K562 (cell line): Measurements from ENCODE around the gene MPZL1. TPM values are rescaled to one million over a fixed set of nuclear protein-coding genes. Genes with fewer than 3 reads are reported as not detected.

Experiments used
- ATAC-seq: fragments of 200-7000 bp; cut with Tn5 transposase; 3 replicates; pipeline ENCODE4 v1.9.1; 2020; ENCODE audit warnings: moderate library complexity
- BruUV-seq: library from RNA; stranded (reverse); fragments of 400-500 nt; replicated peaks from 2 replicates; lab custom pipeline; 2021; lab: Mats Ljungman, UMichigan
- CTCF ChIA-PET: fragments of 300-600 bp; formaldehyde crosslinking; extraction: SDS; loops from one replicate; lab custom pipeline; 2021; ENCODE audit warnings: low intra/inter-chr PET ratio; lab: Yijun Ruan, JAX
- POLR2A ChIA-PET: fragments of 300-600, 350-650 bp; sonication (Branson Sonifier 250); formaldehyde crosslinking; extraction: SDS; loops from one replicate; lab custom pipeline; 2021; ENCODE audit warnings: antibody characterized with exemption, inconsistent platforms; lab: Yijun Ruan, JAX
- DNase-seq, 4 experiments: peaks; one replicate each; pipeline versions ENCODE4 v3.0.0 to v3.0.0-alpha.2; 2011 to 2018; ENCODE audit warnings: low spot score in 3 of 4, mixed read lengths in 3 of 4; ENCODE audit errors: extremely low read depth in 1 of 4
- FAIRE-seq: peaks from 2 replicates; lab custom pipeline; 2011; peaks lifted over from hg19 to GRCh38; lab: Jason Lieb, UNC
- H2AFZ ChIP-seq: 2 replicates; pipeline ENCODE4 v1.6.0; 2011; ENCODE audit warnings: low read depth, low read length, control low read depth, inconsistent platforms
- H3K27ac ChIP-seq: fragments of 200-600 bp; 3 replicates; pipeline ENCODE4 v1.8.0; 2011; ENCODE audit warnings: low read depth, mild to moderate bottlenecking, control low read depth, inconsistent platforms, low read length, moderate library complexity, mixed read lengths; ENCODE audit errors: extremely low read depth
- H3K27me3 ChIP-seq, 2 experiments: fragments of 300-600 bp in 1 of 2; 2 replicates in 1 of 2; 3 replicates in 1 of 2; pipeline versions ENCODE4 v1.6.0 to v1.8.0; 2011; ENCODE audit warnings: inconsistent platforms in 2 of 2, low read length in 2 of 2, mild to moderate bottlenecking in 1 of 2, mixed read lengths in 1 of 2, moderate library complexity in 1 of 2; ENCODE audit not compliant: control insufficient read depth in 2 of 2, insufficient read depth in 2 of 2
- H3K36me3 ChIP-seq: fragments of 300-600 bp; 3 replicates; pipeline ENCODE4 v1.8.0; 2011; ENCODE audit warnings: mild to moderate bottlenecking, low read length, inconsistent platforms; ENCODE audit not compliant: control insufficient read depth, insufficient read depth
- H3K4me1 ChIP-seq, 2 experiments: fragments of 200-600 bp in 1 of 2; replicated peaks in 1 of 2; 2 replicates in 1 of 2; 3 replicates in 1 of 2; pipeline versions ENCODE4 v1.5.1 to v1.8.0; 2011; ENCODE audit warnings: inconsistent platforms in 2 of 2, low read length in 2 of 2, mild to moderate bottlenecking in 1 of 2, mixed read lengths in 1 of 2, moderate library complexity in 1 of 2; ENCODE audit not compliant: control insufficient read depth in 2 of 2, insufficient read depth in 2 of 2
- H3K4me2 ChIP-seq: 2 replicates; pipeline ENCODE4 v1.6.1; 2011; ENCODE audit warnings: low read length, control low read depth, inconsistent platforms, mixed read lengths; ENCODE audit not compliant: insufficient read depth
- H3K4me3 ChIP-seq: fragments of 200-600 bp; sonication (generic), shearing (Covaris generic); 2 replicates; pipeline ENCODE4 v1.5.1; 2016; ENCODE audit warnings: control low read depth, inconsistent platforms
- H3K79me2 ChIP-seq: fragments of 200-600 bp; 3 replicates; pipeline ENCODE4 v1.8.0; 2011; ENCODE audit warnings: low read length, inconsistent platforms; ENCODE audit not compliant: control insufficient read depth, insufficient read depth
- H3K9ac ChIP-seq, 2 experiments: 2 replicates each; pipeline versions ENCODE4 v1.6.0 to v1.6.1; 2011; ENCODE audit warnings: low read depth in 2 of 2, low read length in 2 of 2, control low read depth in 1 of 2, inconsistent platforms in 1 of 2, mild to moderate bottlenecking in 1 of 2, mixed read lengths in 1 of 2; ENCODE audit not compliant: insufficient read depth in 1 of 2
- H3K9me1 ChIP-seq: one replicate; pipeline ENCODE4 v1.6.0; 2011; ENCODE audit warnings: inconsistent platforms, mild to moderate bottlenecking, low read length, moderate library complexity; ENCODE audit not compliant: control insufficient read depth, insufficient read depth
- H3K9me3 ChIP-seq: replicated peaks from 2 replicates; pipeline ENCODE4 v1.5.1; 2011; ENCODE audit warnings: low read depth, low read length, inconsistent platforms; ENCODE audit not compliant: control insufficient read depth, insufficient read depth
- H4K20me1 ChIP-seq: replicated peaks from 2 replicates; pipeline ENCODE4 v1.6.1; 2011; ENCODE audit warnings: low read length, inconsistent platforms, mixed read lengths; ENCODE audit not compliant: control insufficient read depth, insufficient read depth
- DIDO1 ChIP-seq: fragments of 450-650 bp; IDR thresholded peaks from 2 replicates; pipeline ENCODE4 v1.6.1; 2016; ENCODE audit warnings: low read depth, missing biosample characterization, missing genetic modification characterization
- DPF2 ChIP-seq: fragments of 450-650 bp; IDR thresholded peaks from 2 replicates; pipeline ENCODE4 v1.6.1; 2016
- GATAD2A ChIP-seq: fragments of 450-650 bp; IDR thresholded peaks from 2 replicates; pipeline ENCODE4 v1.6.1; 2017
- HDGF ChIP-seq: fragments of 450-650 bp; IDR thresholded peaks from 2 replicates; pipeline ENCODE4 v1.6.1; 2016
- MTA2 ChIP-seq: fragments of 450-650 bp; IDR thresholded peaks from 2 replicates; pipeline ENCODE4 v1.6.1; 2016; ENCODE audit warnings: low read depth
- NCOA6 ChIP-seq: fragments of 450-650 bp; IDR thresholded peaks from 2 replicates; pipeline ENCODE4 v1.6.1; 2017; ENCODE audit warnings: mild to moderate bottlenecking
- NONO ChIP-seq, 2 experiments: fragments of 200-400 bp in 1 of 2; fragments of 450-650 bp in 1 of 2; formaldehyde crosslinking in 1 of 2; IDR thresholded peaks; 2 replicates each; pipeline ENCODE4 v1.6.1; 2017; ENCODE audit warnings: low read depth in 2 of 2, mild to moderate bottlenecking in 2 of 2, moderate library complexity in 2 of 2, low read length in 1 of 2
- NRF1 ChIP-seq, 2 experiments: fragments of 450-650 bp; IDR thresholded peaks in 1 of 2; conservative IDR thresholded peaks in 1 of 2; 2 replicates each; pipeline ENCODE4 v1.6.1; 2014; ENCODE audit warnings: mild to moderate bottlenecking in 2 of 2
- POLR2G ChIP-seq: fragments of 200-400 bp; formaldehyde crosslinking; IDR thresholded peaks from 2 replicates; pipeline ENCODE4 v1.6.1; 2017; ENCODE audit warnings: low read depth, mild to moderate bottlenecking, antibody characterized with exemption, low read length, moderate library complexity
- RB1 ChIP-seq: fragments of 450-650 bp; IDR thresholded peaks from 2 replicates; pipeline ENCODE4 v1.6.1; 2017; ENCODE audit warnings: low read depth, mild to moderate bottlenecking
- RBBP5 ChIP-seq: fragments of 200-600 bp; sonication (generic); IDR thresholded peaks from 2 replicates; pipeline ENCODE4 v1.6.1; 2012; ENCODE audit warnings: borderline replicate concordance, mild to moderate bottlenecking, low read length, control low read depth, inconsistent platforms; ENCODE audit not compliant: insufficient read depth, poor library complexity, severe bottlenecking
- TAF1 ChIP-seq: IDR thresholded peaks from 2 replicates; pipeline ENCODE4 v1.6.1; 2011; ENCODE audit warnings: mild to moderate bottlenecking, low read length, moderate library complexity; ENCODE audit not compliant: insufficient read depth, control insufficient read depth, severe bottlenecking; ENCODE audit errors: extremely low read depth
- ZNF583 ChIP-seq: fragments of 250-450 bp; sonication (Bioruptor Pico); IDR thresholded peaks from 2 replicates; pipeline ENCODE4 v1.4.0; 2020
- ZNF785 ChIP-seq: fragments of 250-450 bp; sonication (Bioruptor Pico); IDR thresholded peaks from 2 replicates; pipeline ENCODE4 v1.4.0; 2020; ENCODE audit warnings: mild to moderate bottlenecking
- WGBS: fragments of 100-300 bp; shearing (Covaris generic); methylation state at CpG from one replicate; pipeline ENCODE4 v1.1.6; 2016; ENCODE audit warnings: low coverage, mixed read lengths; ENCODE audit not compliant: insufficient coverage; ENCODE audit errors: missing lambda C conversion rate; 5-methylcytosine and 5-hydroxymethylcytosine counted together
- in situ Hi-C: fragments of 300-500 bp; cut with MboI; formaldehyde crosslinking; loops from 4 replicates; pipeline ENCODE4 v1.15.0; 2018; ENCODE audit warnings: inconsistent platforms, mixed read lengths
- intact Hi-C: fragments of 100-400 bp; cut with micrococcal nuclease; formaldehyde crosslinking; loops from 2 replicates; pipeline ENCODE4 v1.14.2; 2022
- polyA plus RNA-seq, 8 experiments: library from polyadenylated mRNA; depleted of rRNA in 4 of 8; stranded (reverse) in 5 of 8; unstranded in 3 of 8; fragments of >200 nt; fragmentation: Nextera tagmentation in 2 of 8; fragmentation: Illumina TruSeq in 1 of 8; extraction: Ambion mirVana in 2 of 8; extraction: Trizol in 1 of 8; gene quantifications; 2 replicates each; pipeline versions ENCODE4 v1.2.1 to v1.2.3, GENCODE V29; 2011 to 2014; ENCODE audit warnings: inconsistent platforms in 1 of 8, missing spikeins in 1 of 8
- total RNA-seq, 7 experiments: library from RNA; depleted of rRNA in 6 of 7; stranded (reverse); fragments of >200 nt in 6 of 7; fragmentation: Illumina TruSeq in 2 of 7; extraction: Trizol in 2 of 7; gene quantifications; 2 replicates each; pipeline versions ENCODE4 v1.2.1 to v1.2.3, GENCODE V29; 2011 to 2021; ENCODE audit warnings: low replicate concordance in 1 of 7
- TF ChIP-seq, protein P1 (sequence below): fragments of 450-650 bp; formaldehyde crosslinking; IDR thresholded peaks from 2 replicates; pipeline ENCODE4 v1.4.0; 2020; ENCODE audit warnings: mild to moderate bottlenecking, moderate library complexity
- TF ChIP-seq, protein P2 (sequence below): fragments of 250-450 bp; sonication (Bioruptor Pico); IDR thresholded peaks from 2 replicates; pipeline ENCODE4 v1.8.0; 2022; ENCODE audit warnings: inconsistent platforms, mild to moderate bottlenecking, moderate library complexity, borderline replicate concordance
- TF ChIP-seq, protein P3 (sequence below): fragments of 450-650 bp; formaldehyde crosslinking; IDR thresholded peaks from 2 replicates; pipeline ENCODE4 v1.4.0; 2022; ENCODE audit warnings: missing genetic modification characterization
- TF ChIP-seq, protein P4 (sequence below), 2 experiments: fragments of 450-650 bp in 1 of 2; sonication (generic) in 1 of 2; formaldehyde crosslinking in 1 of 2; IDR thresholded peaks in 1 of 2; conservative IDR thresholded peaks in 1 of 2; 2 replicates each; pipeline versions ENCODE4 v1.6.1 to v1.8.1; 2016 to 2023; ENCODE audit warnings: mild to moderate bottlenecking in 2 of 2, moderate library complexity in 2 of 2, inconsistent platforms in 1 of 2, missing genetic modification reagents in 1 of 2

The MPZL1 gene
- total and polyA plus RNA-seq, 9 of the 15 experiments (the other 6 are each of a cell fraction or from before 2014, with no cell fraction given): 14.5 to 153 (median 66.5) TPM

DNA sequence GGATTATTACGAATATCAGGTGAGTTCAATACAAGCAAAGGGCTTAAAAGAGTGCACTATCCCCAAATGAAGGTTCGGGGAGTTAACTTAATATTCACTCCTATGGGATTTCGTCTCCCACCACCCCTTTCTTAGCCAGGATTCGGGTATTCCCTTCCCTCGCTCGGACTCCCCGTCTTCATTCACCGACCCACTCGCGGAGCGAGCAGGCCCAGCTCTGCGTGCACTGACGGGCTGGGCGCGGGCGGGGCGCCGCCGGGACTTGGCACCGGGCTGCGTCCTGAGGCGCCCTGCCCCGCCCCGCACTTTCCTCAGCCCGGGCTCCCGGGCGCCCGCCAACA, 7.7 kb upstream of the MPZL1 start:
- no peaks in the 10 kb centered on the region for H3K27me3 ChIP-seq
- peak overlapping the region; percentile 66 for H3K4me3 ChIP-seq
- peaks cover 13 to 22% of the 10 kb centered on the region in 2 experiments for H3K4me1 ChIP-seq
- no peaks in the 10 kb centered on the region for H3K36me3 ChIP-seq
- no peaks in the 10 kb centered on the region for H3K9me1 ChIP-seq
- 1% methylated on average over 23 of the region's 28 CpGs for WGBS
- peak overlapping the region; percentile 98 for H3K4me2 ChIP-seq
- ATAC-seq: peak; percentile 81
- H3K9me3 ChIP-seq: no peaks in the 10 kb centered on the region
- CTCF ChIA-PET: interaction anchor here (0.6 to 1.0 kb wide), 2 partner anchors 90 to 179 kb away, joined by 3 read pairs; no protein-coding TSS in a partner anchor
- peak overlapping the region; percentile 100 for H2AFZ ChIP-seq
- DNase-seq: peak in 3 of 4 experiments; percentile 83 to 90 (median 86)
- peak overlapping the region; percentile 99 for H3K27ac ChIP-seq
- intact Hi-C loops: loop anchor here (2.0 kb wide), 4 partner anchors 47 to 369 kb away; partner anchors contain the start of genes DCAF6 and MPC2
- in situ Hi-C loops: no loop called here
- peak overlapping the region; percentile 98 to 99 for H3K9ac ChIP-seq
- FAIRE-seq: no peak
- no peaks in the 10 kb centered on the region for H3K79me2 ChIP-seq
- POLR2A ChIA-PET: interaction anchor here (0.8 to 3.4 kb wide), 15 partner anchors 10 to 755 kb away, joined by 3 to 25 read pairs (median 5); partner anchors contain the start of genes CREG1, DCAF6 and MPC2
- no peaks in the 10 kb centered on the region for H4K20me1 ChIP-seq
- BruUV-seq: TSS peak; percentile 76
- TF ChIP-seq DIDO1 (tag) (no peak), ZNF583 (CRISPR knock-in tag) (no peak), NONO (IDR thresholded peaks at IDR 0.05; ENCODE audit: low read depth in 2 of 2, low read length in 1 of 2) (peak in 1 of 2 experiments; percentile 87; a peak in 3 of 4 replicates), HDGF (no peak), ZNF785 (CRISPR knock-in tag) (no peak), RBBP5 (no peak), POLR2G (peak; percentile 98), NCOA6 (peak; percentile 44; the same call in 1 of the 2 replicates), RB1 (no peak; the same call in 1 of the 2 replicates), MTA2 (no peak; the same call in 1 of the 2 replicates), NRF1 (conservative IDR thresholded peaks at IDR 0.05 in 1 of 2, IDR thresholded peaks at IDR 0.05 in 1 of 2) (peak; percentile 63 to 65; a peak in 1 of 4 replicates), TAF1 (peak; percentile 66), GATAD2A (0 out of 2 replicates have a peak, but pooled peaks have one; percentile 60), DPF2 (no peak)
- TF ChIP-seq, protein P1, sequence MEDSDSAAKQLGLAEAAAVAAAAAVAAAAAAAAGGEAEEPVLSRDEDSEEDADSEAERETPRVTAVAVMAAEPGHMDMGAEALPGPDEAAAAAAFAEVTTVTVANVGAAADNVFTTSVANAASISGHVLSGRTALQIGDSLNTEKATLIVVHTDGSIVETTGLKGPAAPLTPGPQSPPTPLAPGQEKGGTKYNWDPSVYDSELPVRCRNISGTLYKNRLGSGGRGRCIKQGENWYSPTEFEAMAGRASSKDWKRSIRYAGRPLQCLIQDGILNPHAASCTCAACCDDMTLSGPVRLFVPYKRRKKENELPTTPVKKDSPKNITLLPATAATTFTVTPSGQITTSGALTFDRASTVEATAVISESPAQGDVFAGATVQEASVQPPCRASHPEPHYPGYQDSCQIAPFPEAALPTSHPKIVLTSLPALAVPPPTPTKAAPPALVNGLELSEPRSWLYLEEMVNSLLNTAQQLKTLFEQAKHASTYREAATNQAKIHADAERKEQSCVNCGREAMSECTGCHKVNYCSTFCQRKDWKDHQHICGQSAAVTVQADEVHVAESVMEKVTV (CRISPR knock-in tag): no peak
- TF ChIP-seq, protein P2, sequence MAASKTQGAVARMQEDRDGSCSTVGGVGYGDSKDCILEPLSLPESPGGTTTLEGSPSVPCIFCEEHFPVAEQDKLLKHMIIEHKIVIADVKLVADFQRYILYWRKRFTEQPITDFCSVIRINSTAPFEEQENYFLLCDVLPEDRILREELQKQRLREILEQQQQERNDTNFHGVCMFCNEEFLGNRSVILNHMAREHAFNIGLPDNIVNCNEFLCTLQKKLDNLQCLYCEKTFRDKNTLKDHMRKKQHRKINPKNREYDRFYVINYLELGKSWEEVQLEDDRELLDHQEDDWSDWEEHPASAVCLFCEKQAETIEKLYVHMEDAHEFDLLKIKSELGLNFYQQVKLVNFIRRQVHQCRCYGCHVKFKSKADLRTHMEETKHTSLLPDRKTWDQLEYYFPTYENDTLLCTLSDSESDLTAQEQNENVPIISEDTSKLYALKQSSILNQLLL (CRISPR knock-in tag): no peak
- TF ChIP-seq, protein P3, sequence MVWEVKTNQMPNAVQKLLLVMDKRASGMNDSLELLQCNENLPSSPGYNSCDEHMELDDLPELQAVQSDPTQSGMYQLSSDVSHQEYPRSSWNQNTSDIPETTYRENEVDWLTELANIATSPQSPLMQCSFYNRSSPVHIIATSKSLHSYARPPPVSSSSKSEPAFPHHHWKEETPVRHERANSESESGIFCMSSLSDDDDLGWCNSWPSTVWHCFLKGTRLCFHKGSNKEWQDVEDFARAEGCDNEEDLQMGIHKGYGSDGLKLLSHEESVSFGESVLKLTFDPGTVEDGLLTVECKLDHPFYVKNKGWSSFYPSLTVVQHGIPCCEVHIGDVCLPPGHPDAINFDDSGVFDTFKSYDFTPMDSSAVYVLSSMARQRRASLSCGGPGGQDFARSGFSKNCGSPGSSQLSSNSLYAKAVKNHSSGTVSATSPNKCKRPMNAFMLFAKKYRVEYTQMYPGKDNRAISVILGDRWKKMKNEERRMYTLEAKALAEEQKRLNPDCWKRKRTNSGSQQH (CRISPR knock-in tag): no peak
- TF ChIP-seq, protein P4, sequence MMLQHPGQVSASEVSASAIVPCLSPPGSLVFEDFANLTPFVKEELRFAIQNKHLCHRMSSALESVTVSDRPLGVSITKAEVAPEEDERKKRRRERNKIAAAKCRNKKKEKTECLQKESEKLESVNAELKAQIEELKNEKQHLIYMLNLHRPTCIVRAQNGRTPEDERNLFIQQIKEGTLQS (IDR thresholded peaks at IDR 0.05): no peak
- TF ChIP-seq, protein P4 (CRISPR knock-in tag; conservative IDR thresholded peaks at IDR 0.05): peak; percentile 84; the same call in 1 of the 2 replicates
